ENCODE data around the gene ZBTB20.

DNA sequence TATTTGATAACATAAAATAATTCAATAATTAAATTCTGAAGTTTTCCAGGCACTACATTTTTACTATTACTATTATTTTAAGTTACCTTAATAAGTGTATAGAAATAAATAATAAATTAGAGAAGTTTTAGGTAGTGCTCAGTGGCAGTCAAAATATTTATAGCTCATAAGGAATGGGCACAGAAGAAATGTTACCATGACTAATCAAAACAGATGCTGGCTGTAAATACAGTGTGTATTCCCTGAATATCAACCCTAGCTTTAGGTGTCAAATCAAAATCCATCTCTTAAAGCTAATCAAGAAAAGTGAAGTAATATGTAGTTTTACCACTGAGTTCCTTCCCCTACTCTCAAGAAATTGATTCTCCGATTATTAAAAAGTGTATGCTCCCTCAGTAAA lies 35.5 kb downstream of the ZBTB20 start:
- TF ChIP-seq, protein P1, sequence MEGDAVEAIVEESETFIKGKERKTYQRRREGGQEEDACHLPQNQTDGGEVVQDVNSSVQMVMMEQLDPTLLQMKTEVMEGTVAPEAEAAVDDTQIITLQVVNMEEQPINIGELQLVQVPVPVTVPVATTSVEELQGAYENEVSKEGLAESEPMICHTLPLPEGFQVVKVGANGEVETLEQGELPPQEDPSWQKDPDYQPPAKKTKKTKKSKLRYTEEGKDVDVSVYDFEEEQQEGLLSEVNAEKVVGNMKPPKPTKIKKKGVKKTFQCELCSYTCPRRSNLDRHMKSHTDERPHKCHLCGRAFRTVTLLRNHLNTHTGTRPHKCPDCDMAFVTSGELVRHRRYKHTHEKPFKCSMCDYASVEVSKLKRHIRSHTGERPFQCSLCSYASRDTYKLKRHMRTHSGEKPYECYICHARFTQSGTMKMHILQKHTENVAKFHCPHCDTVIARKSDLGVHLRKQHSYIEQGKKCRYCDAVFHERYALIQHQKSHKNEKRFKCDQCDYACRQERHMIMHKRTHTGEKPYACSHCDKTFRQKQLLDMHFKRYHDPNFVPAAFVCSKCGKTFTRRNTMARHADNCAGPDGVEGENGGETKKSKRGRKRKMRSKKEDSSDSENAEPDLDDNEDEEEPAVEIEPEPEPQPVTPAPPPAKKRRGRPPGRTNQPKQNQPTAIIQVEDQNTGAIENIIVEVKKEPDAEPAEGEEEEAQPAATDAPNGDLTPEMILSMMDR (conservative IDR thresholded peaks at IDR 0.05 in 1 of 2, IDR thresholded peaks at IDR 0.05 in 1 of 2; ENCODE audit: low read depth in 1 of 2, low read length in 2 of 2): no peak
- no peak for TF ChIP-seq EZH2 (IDR thresholded peaks at IDR 0.05; ENCODE audit: low read length, missing control alignments)
